AG04449 (cell line): ENCODE data around the gene ARHGAP1.

Experiments
- CTCF ChIA-PET: fragments of 350-600 bp; formaldehyde crosslinking; extraction: SDS; loops from one replicate; lab custom pipeline; 2021; ENCODE audit warnings: antibody characterized with exemption; lab: Yijun Ruan, JAX
- POLR2A ChIA-PET: fragments of 400-600, 350-600 bp; formaldehyde crosslinking; extraction: SDS; loops from one replicate; lab custom pipeline; 2020; ENCODE audit warnings: antibody characterized with exemption, inconsistent platforms; lab: Yijun Ruan, JAX
- DNase-seq: peaks from one replicate; pipeline ENCODE4 v3.0.0-alpha.2; 2010; ENCODE audit warnings: low read depth, low spot score
- H3K4me3 ChIP-seq: 2 replicates; pipeline ENCODE4 v1.5.1; 2011; ENCODE audit warnings: low read depth, mild to moderate bottlenecking, control low read depth, low read length
- CTCF ChIP-seq: IDR thresholded peaks from one replicate; pipeline ENCODE4 v1.5.1; 2011; ENCODE audit warnings: mild to moderate bottlenecking, moderate library complexity, low read length, control low read depth, inconsistent platforms; ENCODE audit not compliant: insufficient read depth; ENCODE audit errors: missing control alignments

The ARHGAP1 gene

GRCh38 chr11:46693597-46694012 is 6.8 kb downstream of the ARHGAP1 start:
- POLR2A ChIA-PET = no interaction called here
- peak; percentile 67 for DNase-seq
- CTCF ChIA-PET = interaction anchor here (0.7 to 1.3 kb wide), 2 partner anchors 10 to 27 kb away, joined by 3 to 5 read pairs; no protein-coding TSS in a partner anchor

GRCh38 chr11:46692450-46692849 is 8.0 kb downstream of the ARHGAP1 start:
- DNase-seq = no peak
- H3K4me3 ChIP-seq = no peak overlapping the region
- TF ChIP-seq CTCF = no peak
- CTCF ChIA-PET = no interaction called here
- POLR2A ChIA-PET = interaction anchor here (0.6 kb wide), 1 partner anchor 8 kb away, joined by 3 read pairs; the partner anchor contains the start of genes ARHGAP1 and ZNF408

More at GRCh38 chr11:46693597-46694012, 6.8 kb downstream of the ARHGAP1 start:
- TF ChIP-seq CTCF = no peak
- H3K4me3 ChIP-seq = no peak overlapping the region

GRCh38 chr11:46690702-46691101 is 9.7 kb downstream of the ARHGAP1 start:
- CTCF ChIA-PET = interaction anchor here (1.4 kb wide), 1 partner anchor 25 kb away, joined by 3 read pairs; no protein-coding TSS in a partner anchor
- POLR2A ChIA-PET = interaction anchor here (0.5 kb wide), 1 partner anchor 468 kb away, joined by 3 read pairs; no protein-coding TSS in a partner anchor
- no peak for TF ChIP-seq CTCF
- no peak for DNase-seq
- H3K4me3 ChIP-seq = no peak overlapping the region

GRCh38 chr11:46686886-46687795 is 13.3 kb downstream of the ARHGAP1 start:
- DNase-seq = no peak
- H3K4me3 ChIP-seq = no peak overlapping the region
- no peak for TF ChIP-seq CTCF
- ChIA-PET CTCF (interaction anchor here (0.6 to 1.0 kb wide), 4 partner anchors 8 to 320 kb away, joined by 3 to 4 read pairs (median 3); no protein-coding TSS in a partner anchor), POLR2A (interaction anchor here (1.3 to 1.6 kb wide), 3 partner anchors 9 to 13 kb away, joined by 3 to 7 read pairs (median 7); partner anchors contain the start of genes ARHGAP1 and ZNF408)

GRCh38 chr11:46684367-46684766 is 16.1 kb downstream of the ARHGAP1 start:
- ChIA-PET POLR2A (no interaction called here), CTCF (interaction anchor here (0.7 to 1.9 kb wide), 4 partner anchors 10 to 155 kb away, joined by 3 to 7 read pairs (median 5); no protein-coding TSS in a partner anchor)
- TF ChIP-seq CTCF = no peak
- no peak overlapping the region for H3K4me3 ChIP-seq
- no peak for DNase-seq
